DND-41 (cell line): ENCODE measurements around the gene TBC1D19.

ENCODE experiments used
- ATAC-seq: fragments of 200-7000 bp; cut with Tn5 transposase; 3 replicates; pipeline ENCODE4 v1.9.1; 2021; ENCODE audit warnings: low read depth; ENCODE audit not compliant: insufficient read depth
- DNase-seq: peaks from one replicate; pipeline ENCODE4 v3.0.0-alpha.2; 2020
- H2AFZ ChIP-seq: 2 replicates; pipeline ENCODE4 v1.6.0; 2012; ENCODE audit warnings: low read depth, low read length
- H3K27ac ChIP-seq: 2 replicates; pipeline ENCODE4 v1.5.1; 2012; ENCODE audit warnings: low read length, inconsistent platforms
- H3K27me3 ChIP-seq: fragments of 200-600 bp; sonication (generic); 2 replicates; pipeline ENCODE4 v1.6.0; 2012; ENCODE audit warnings: low read length, mild to moderate bottlenecking, inconsistent platforms; ENCODE audit not compliant: insufficient read depth, poor library complexity
- H3K36me3 ChIP-seq: 2 replicates; pipeline ENCODE4 v1.5.1; 2012; ENCODE audit warnings: low read length, inconsistent platforms; ENCODE audit not compliant: insufficient read depth
- H3K4me1 ChIP-seq: 2 replicates; pipeline ENCODE4 v1.5.1; 2012; ENCODE audit warnings: mild to moderate bottlenecking, low read length; ENCODE audit not compliant: insufficient read depth
- H3K4me2 ChIP-seq: 2 replicates; pipeline ENCODE4 v1.6.0; 2012; ENCODE audit warnings: mild to moderate bottlenecking, moderate library complexity, low read length, inconsistent platforms; ENCODE audit not compliant: insufficient read depth
- H3K4me3 ChIP-seq, 2 experiments: fragments of 200-600 bp in 1 of 2; shearing (Covaris generic) in 1 of 2; 2 replicates each; pipeline ENCODE4 v1.5.1; 2012 to 2016; ENCODE audit warnings: inconsistent platforms in 2 of 2, low read length in 2 of 2, mild to moderate bottlenecking in 2 of 2, low read depth in 1 of 2, moderate library complexity in 1 of 2
- H3K79me2 ChIP-seq: 2 replicates; pipeline ENCODE4 v1.6.0; 2012; ENCODE audit warnings: low read length, inconsistent platforms; ENCODE audit not compliant: insufficient read depth
- H3K9ac ChIP-seq: 2 replicates; pipeline ENCODE4 v1.6.0; 2012; ENCODE audit warnings: low read depth, mild to moderate bottlenecking, inconsistent platforms, low read length, moderate library complexity
- H3K9me3 ChIP-seq: 2 replicates; pipeline ENCODE4 v1.5.1; 2012; ENCODE audit warnings: low read length, moderate library complexity, mild to moderate bottlenecking, inconsistent platforms; ENCODE audit not compliant: insufficient read depth, severe bottlenecking
- H4K20me1 ChIP-seq: 2 replicates; pipeline ENCODE4 v1.6.0; 2012; ENCODE audit warnings: low read length; ENCODE audit not compliant: insufficient read depth
- CTCF ChIP-seq: IDR thresholded peaks from 2 replicates; pipeline ENCODE4 v1.5.1; 2012; ENCODE audit warnings: borderline replicate concordance, low read length, moderate library complexity, mild to moderate bottlenecking; ENCODE audit not compliant: poor library complexity, severe bottlenecking; ENCODE audit errors: extremely low read depth
- EZH2 ChIP-seq: IDR thresholded peaks from 3 replicates; pipeline ENCODE4 v1.6.1; 2012; ENCODE audit warnings: borderline replicate concordance, low read depth, mild to moderate bottlenecking, moderate library complexity, low read length, inconsistent platforms; ENCODE audit not compliant: severe bottlenecking

TBC1D19 gene

DNA sequence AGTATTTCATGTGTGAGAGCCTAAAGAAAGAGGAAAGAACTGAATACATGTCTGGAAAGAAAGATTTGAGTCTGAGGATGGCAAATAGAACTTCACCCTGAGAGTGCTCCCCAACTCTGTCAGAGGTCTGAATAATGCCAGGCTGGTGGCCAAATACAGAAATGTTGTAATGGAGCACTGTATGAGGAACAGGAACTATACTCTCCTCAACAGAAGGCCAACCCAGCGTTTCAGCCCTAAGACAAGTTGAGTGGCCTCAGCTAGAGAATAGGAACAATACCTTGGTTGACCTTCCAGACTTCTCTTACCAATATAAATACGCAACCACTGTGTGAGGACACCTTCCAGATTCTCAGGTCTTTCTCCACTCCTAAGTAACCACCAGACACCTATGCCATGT is 182.3 kb downstream of the TBC1D19 start:
- no peaks in the 10 kb centered on the region for H3K36me3 ChIP-seq
- no peak overlapping the region for H2AFZ ChIP-seq
- H3K27me3 ChIP-seq = no peaks in the 10 kb centered on the region
- H3K4me3 ChIP-seq = no peak overlapping the region
- TF ChIP-seq EZH2 = no peak
- no peak for TF ChIP-seq CTCF
- no peak overlapping the region for H3K27ac ChIP-seq
- no peaks in the 10 kb centered on the region for H3K9me3 ChIP-seq
- H3K9ac ChIP-seq = no peak overlapping the region
- no peaks in the 10 kb centered on the region for H3K79me2 ChIP-seq
- ATAC-seq (no peak), DNase-seq (no peak)
- H3K4me2 ChIP-seq = no peak overlapping the region
- H3K4me1 ChIP-seq = no peaks in the 10 kb centered on the region
- no peaks in the 10 kb centered on the region for H4K20me1 ChIP-seq

DNA sequence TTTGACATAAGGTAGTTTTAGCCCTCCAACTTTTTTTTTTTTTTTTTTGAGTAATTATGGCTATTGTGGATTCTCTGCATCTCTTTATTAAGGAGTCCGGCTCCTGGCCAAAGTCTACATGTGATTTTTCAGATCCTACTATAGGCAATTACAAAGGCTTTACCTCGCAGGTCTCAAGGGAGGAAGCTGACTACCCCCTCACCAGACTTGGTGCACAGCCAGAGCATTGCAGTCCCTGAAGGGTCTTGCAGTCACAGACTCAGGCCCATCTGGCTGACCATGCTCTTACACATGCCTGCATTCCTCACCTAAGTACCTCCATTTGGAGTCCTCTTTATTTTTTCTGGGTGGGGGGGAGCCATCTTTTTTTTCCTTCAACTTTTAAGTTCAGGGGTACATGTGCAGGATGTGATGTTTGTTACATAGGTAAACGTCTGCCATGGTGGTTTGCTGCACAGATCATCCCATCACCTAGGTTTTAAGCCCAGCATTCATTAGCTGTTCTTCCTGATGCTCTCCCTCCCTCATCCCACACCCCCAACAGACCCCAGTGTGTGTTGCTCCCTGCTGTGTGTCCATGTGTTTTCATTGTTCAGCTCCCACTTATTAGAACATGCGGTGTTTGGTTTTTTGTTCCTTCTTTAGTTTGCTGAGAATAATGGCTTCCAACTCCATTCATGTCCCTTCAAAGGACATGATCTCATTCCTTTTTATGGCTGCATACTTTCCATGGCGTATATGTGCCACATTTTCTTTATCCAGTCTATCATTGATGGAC is 188.4 kb downstream of the TBC1D19 start:
- Histone ChIP-seq H3K9ac (no peak overlapping the region), H3K79me2 (no peaks in the 10 kb centered on the region), H3K36me3 (peaks cover 2% of the 10 kb centered on the region; the same call in 1 of the 2 replicates), H3K4me2 (no peak overlapping the region), H3K4me1 (no peaks in the 10 kb centered on the region), H3K4me3 (no peak overlapping the region), H4K20me1 (no peaks in the 10 kb centered on the region), H2AFZ (no peak overlapping the region), H3K9me3 (peaks cover 6% of the 10 kb centered on the region), H3K27me3 (no peaks in the 10 kb centered on the region), H3K27ac (no peak overlapping the region)
- TF ChIP-seq EZH2 (no peak), CTCF (no peak)
- ATAC-seq (no peak), DNase-seq (no peak)

DNA sequence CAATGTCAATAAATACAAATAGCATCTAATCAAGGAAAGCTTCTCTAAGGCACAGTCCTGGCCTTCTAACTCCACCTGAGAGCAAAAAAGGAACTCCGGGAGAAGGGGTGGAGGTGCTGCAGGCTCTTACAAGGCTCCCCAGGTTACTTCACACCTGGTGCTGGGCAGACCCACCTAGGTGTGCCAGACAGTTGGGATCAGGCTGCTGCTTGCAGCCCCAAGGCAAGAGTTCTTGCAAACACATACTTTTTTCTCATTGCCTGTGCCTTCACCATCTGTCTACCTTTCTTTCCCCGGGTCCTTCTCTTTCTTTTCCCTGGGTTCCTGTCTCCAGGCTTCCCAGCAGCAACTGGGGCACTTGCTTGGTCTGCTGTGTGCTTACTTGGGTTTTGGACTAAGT is 195.3 kb downstream of the TBC1D19 start:
- H3K4me2 ChIP-seq = no peak overlapping the region
- no peak overlapping the region for H3K27ac ChIP-seq
- H3K27me3 ChIP-seq = no peaks in the 10 kb centered on the region
- H3K36me3 ChIP-seq = no peaks in the 10 kb centered on the region; the same call in 1 of the 2 replicates
- no peak overlapping the region for H3K4me3 ChIP-seq
- DNase-seq = no peak
- no peaks in the 10 kb centered on the region for H4K20me1 ChIP-seq
- TF ChIP-seq CTCF = no peak
- TF ChIP-seq EZH2 = no peak
- no peaks in the 10 kb centered on the region for H3K4me1 ChIP-seq
- peaks cover 1% of the 10 kb centered on the region for H3K9me3 ChIP-seq
- no peak overlapping the region for H3K9ac ChIP-seq
- no peak for ATAC-seq
- no peak overlapping the region for H2AFZ ChIP-seq
- no peaks in the 10 kb centered on the region for H3K79me2 ChIP-seq

DNA sequence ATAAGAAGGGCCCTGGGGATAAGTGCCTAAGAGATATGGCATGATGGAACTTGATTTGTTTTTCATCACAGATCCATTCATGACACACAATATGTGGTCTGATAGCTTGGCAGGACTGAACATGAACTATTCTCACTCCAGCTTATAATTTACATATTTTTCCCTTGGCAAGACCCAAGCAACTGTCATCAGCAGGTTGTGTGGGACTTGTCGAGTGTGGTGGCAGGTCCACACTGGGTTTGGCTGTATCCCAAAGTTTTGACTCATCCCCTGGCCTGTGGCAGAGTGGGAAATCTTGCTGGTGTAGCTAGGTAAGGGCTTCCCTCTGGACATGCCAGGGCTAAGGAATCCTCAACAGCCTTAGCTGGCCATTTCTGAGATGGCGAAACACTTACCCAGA is 195.8 kb downstream of the TBC1D19 start:
- no peak for ATAC-seq
- TF ChIP-seq EZH2 (no peak), CTCF (no peak)
- Histone ChIP-seq H3K9ac (no peak overlapping the region), H3K4me2 (no peak overlapping the region), H3K27me3 (no peaks in the 10 kb centered on the region), H3K4me3 (no peak overlapping the region), H3K9me3 (no peaks in the 10 kb centered on the region), H4K20me1 (no peaks in the 10 kb centered on the region), H3K27ac (no peak overlapping the region), H2AFZ (no peak overlapping the region), H3K36me3 (no peaks in the 10 kb centered on the region), H3K79me2 (no peaks in the 10 kb centered on the region), H3K4me1 (no peaks in the 10 kb centered on the region)
- no peak for DNase-seq
